Upper lobe of left lung (tissue), 6 donors: Measurements from ENCODE around the gene RBM19. TPM values are rescaled to one million over a fixed set of nuclear protein-coding genes. Genes with fewer than 3 reads are reported as not detected.

ENCODE experiments used
- ATAC-seq, 2 donors: fragments of 200-7000 bp; cut with Tn5 transposase; one replicate each; pipeline ENCODE4 v1.9.1; 2022; ENCODE audit warnings: mild to moderate bottlenecking in 2 of 2, moderate library complexity in 2 of 2; ENCODE audit not compliant: low FRiP score in 2 of 2
- DNase-seq, 2 donors: peaks; one replicate each; pipeline ENCODE4 v3.0.0-alpha.2; 2019 to 2020
- H3K27ac ChIP-seq, 4 donors: fragments of 200-600 bp; sonication (generic); one replicate each; pipeline ENCODE4 v1.5.1; 2016 to 2019
- H3K27me3 ChIP-seq, 4 donors: fragments of 200-600 bp; sonication (generic); one replicate each; pipeline ENCODE4 v1.5.1; 2017 to 2019
- H3K36me3 ChIP-seq, 4 donors: fragments of 200-600 bp; sonication (generic); one replicate each; pipeline ENCODE4 v1.5.1; 2016 to 2019
- H3K4me1 ChIP-seq, 4 donors: fragments of 200-600 bp; sonication (generic); one replicate each; pipeline ENCODE4 v1.5.1; 2018 to 2019
- H3K4me3 ChIP-seq, 4 donors: fragments of 200-600 bp; sonication (generic); one replicate each; pipeline ENCODE4 v1.5.1; 2017 to 2019; ENCODE audit warnings: mild to moderate bottlenecking in 2 of 4, moderate library complexity in 1 of 4
- H3K9me3 ChIP-seq, 4 donors: fragments of 200-600 bp; sonication (generic); one replicate each; pipeline ENCODE4 v1.5.1; 2018 to 2019
- EP300 ChIP-seq, 4 donors: sonication (generic); formaldehyde crosslinking; IDR thresholded peaks; one replicate each; pipeline ENCODE4 v1.5.1; 2017; ENCODE audit warnings: antibody characterized with exemption in 4 of 4, control low read depth in 2 of 4
- POLR2A ChIP-seq, 4 donors: fragments of 450-650 bp; IDR thresholded peaks; one replicate each; pipeline ENCODE4 v1.5.1; 2016 to 2017; ENCODE audit warnings: antibody characterized with exemption in 4 of 4, mild to moderate bottlenecking in 2 of 4
- POLR2AphosphoS5 ChIP-seq, 2 donors: sonication (generic); formaldehyde crosslinking; IDR thresholded peaks; one replicate each; pipeline ENCODE4 v1.5.1; 2017; ENCODE audit warnings: antibody characterized with exemption in 2 of 2
- WGBS, 2 donors: methylation state at CpG; one replicate each; pipeline ENCODE4 v1.1.5; 2017 to 2018; 5-methylcytosine and 5-hydroxymethylcytosine counted together
- total RNA-seq, 6 donors: library from RNA; depleted of rRNA in 4 of 6; stranded (reverse); fragments of >200 nt in 4 of 6; gene quantifications; one replicate each; pipeline versions ENCODE4 v1.1.0 to v1.2.1, GENCODE V29; 2016 to 2021
- TF ChIP-seq, protein P1 (sequence below), 6 experiments: fragments of 450-650 bp in 4 of 6; fragments of 200-600 bp in 2 of 6; sonication (generic) in 2 of 6; IDR thresholded peaks; one replicate each; pipeline ENCODE4 v1.5.1; 2016 to 2019; ENCODE audit warnings: antibody characterized with exemption in 6 of 6
- donor health status: DM: no; HTN: no; CAD: no; lungs with moderate emphysema.
- donor health status: DM: no; HTN: yes; CAD: no; lungs with severe emphysema.

Gene RBM19
- total RNA-seq, 6 donors from 2014 or later: 25.5 to 131 (median 39.9) TPM

- ATAC-seq: no peak
- no peaks in the 10 kb centered on the region for H3K27me3 ChIP-seq
- H3K4me1 ChIP-seq: no peaks in the 10 kb centered on the region
- no peak overlapping the region for H3K27ac ChIP-seq
- H3K9me3 ChIP-seq: no peaks in the 10 kb centered on the region
- 96 to 97% methylated on average over 12 of the region's 12 CpGs for WGBS, 2 donors
- no peak for TF ChIP-seq POLR2AphosphoS5 (IDR thresholded peaks at IDR 0.05)
- no peak for TF ChIP-seq POLR2A (IDR thresholded peaks at IDR 0.05)
- no peak for TF ChIP-seq EP300 (IDR thresholded peaks at IDR 0.05)
- TF ChIP-seq, protein P1, sequence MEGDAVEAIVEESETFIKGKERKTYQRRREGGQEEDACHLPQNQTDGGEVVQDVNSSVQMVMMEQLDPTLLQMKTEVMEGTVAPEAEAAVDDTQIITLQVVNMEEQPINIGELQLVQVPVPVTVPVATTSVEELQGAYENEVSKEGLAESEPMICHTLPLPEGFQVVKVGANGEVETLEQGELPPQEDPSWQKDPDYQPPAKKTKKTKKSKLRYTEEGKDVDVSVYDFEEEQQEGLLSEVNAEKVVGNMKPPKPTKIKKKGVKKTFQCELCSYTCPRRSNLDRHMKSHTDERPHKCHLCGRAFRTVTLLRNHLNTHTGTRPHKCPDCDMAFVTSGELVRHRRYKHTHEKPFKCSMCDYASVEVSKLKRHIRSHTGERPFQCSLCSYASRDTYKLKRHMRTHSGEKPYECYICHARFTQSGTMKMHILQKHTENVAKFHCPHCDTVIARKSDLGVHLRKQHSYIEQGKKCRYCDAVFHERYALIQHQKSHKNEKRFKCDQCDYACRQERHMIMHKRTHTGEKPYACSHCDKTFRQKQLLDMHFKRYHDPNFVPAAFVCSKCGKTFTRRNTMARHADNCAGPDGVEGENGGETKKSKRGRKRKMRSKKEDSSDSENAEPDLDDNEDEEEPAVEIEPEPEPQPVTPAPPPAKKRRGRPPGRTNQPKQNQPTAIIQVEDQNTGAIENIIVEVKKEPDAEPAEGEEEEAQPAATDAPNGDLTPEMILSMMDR (IDR thresholded peaks at IDR 0.05): no peak
- H3K36me3 ChIP-seq: peaks cover 5 to 61% (median 34%) of the 10 kb centered on the region in 4 donors
- H3K4me3 ChIP-seq: no peak overlapping the region
- no peak for DNase-seq
Observed at GRCh38 chr12:113857371-113857770, 108.8 kb downstream of the RBM19 start.

- H3K4me3 ChIP-seq: no peak overlapping the region
- TF ChIP-seq POLR2AphosphoS5 (IDR thresholded peaks at IDR 0.05) (no peak), EP300 (IDR thresholded peaks at IDR 0.05) (no peak), POLR2A (IDR thresholded peaks at IDR 0.05) (no peak)
- TF ChIP-seq, protein P1 (IDR thresholded peaks at IDR 0.05): no peak
- no peaks in the 10 kb centered on the region for H3K27me3 ChIP-seq
- no peak overlapping the region for H3K27ac ChIP-seq
- no peaks in the 10 kb centered on the region for H3K9me3 ChIP-seq
- no peaks in the 10 kb centered on the region for H3K4me1 ChIP-seq
- 85 to 92% methylated on average over 5 to 7 of the region's 7 CpGs for WGBS, 2 donors
- ATAC-seq (no peak), DNase-seq (no peak)
- H3K36me3 ChIP-seq: peaks cover 5 to 61% (median 34%) of the 10 kb centered on the region in 4 donors
Observed at GRCh38 chr12:113855998-113856397, 110.1 kb downstream of the RBM19 start.

- Histone ChIP-seq H3K4me3 (no peak overlapping the region), H3K9me3 (no peaks in the 10 kb centered on the region), H3K27ac (no peak overlapping the region), H3K36me3 (peaks cover 5 to 56% (median 31%) of the 10 kb centered on the region in 4 donors), H3K4me1 (no peaks in the 10 kb centered on the region), H3K27me3 (no peaks in the 10 kb centered on the region)
- TF ChIP-seq POLR2AphosphoS5 (IDR thresholded peaks at IDR 0.05) (no peak), POLR2A (IDR thresholded peaks at IDR 0.05) (no peak), EP300 (IDR thresholded peaks at IDR 0.05) (no peak)
- TF ChIP-seq, protein P1 (IDR thresholded peaks at IDR 0.05): no peak
- no peak for DNase-seq
- 90 to 97% methylated on average over 8 to 17 of the region's 17 CpGs for WGBS, 2 donors
- no peak for ATAC-seq
Observed at GRCh38 chr12:113854385-113855142, 111.6 kb downstream of the RBM19 start.

- H3K4me1 ChIP-seq: no peaks in the 10 kb centered on the region
- no peak for TF ChIP-seq EP300 (IDR thresholded peaks at IDR 0.05)
- TF ChIP-seq, protein P1 (IDR thresholded peaks at IDR 0.05): no peak
- ATAC-seq: no peak
- H3K36me3 ChIP-seq: peaks cover 5 to 51% (median 27%) of the 10 kb centered on the region in 4 donors
- DNase-seq: no peak
- no peaks in the 10 kb centered on the region for H3K9me3 ChIP-seq
- WGBS, 2 donors: 64 to 70% methylated on average over 4 of the region's 4 CpGs
- no peak overlapping the region for H3K4me3 ChIP-seq
- H3K27me3 ChIP-seq: no peaks in the 10 kb centered on the region
- H3K27ac ChIP-seq: no peak overlapping the region
Observed at GRCh38 chr12:113853491-113853890, 112.6 kb downstream of the RBM19 start.
